GM23248 (cell line): ENCODE data around the gene FAAH2. TPM values are rescaled to one million over a fixed set of nuclear protein-coding genes. Genes with fewer than 3 reads are reported as not detected.
"Not testable (repeated sequence)": the region's sequence is repeated elsewhere in the genome, so short reads cannot be mapped to it uniquely, and the experiment has no call there.

Experiments used
- DNase-seq: peaks from one replicate; pipeline ENCODE4 v3.0.0-alpha.2; 2015
- H2AFZ ChIP-seq: fragments of 200-600 bp; sonication (generic); 2 replicates; pipeline ENCODE4 v1.6.1; 2016; ENCODE audit warnings: antibody characterized with exemption
- H3F3A ChIP-seq: fragments of 200-600 bp; sonication (generic); 2 replicates; pipeline ENCODE4 v1.6.1; 2016; ENCODE audit warnings: mild to moderate bottlenecking, antibody characterized with exemption, mixed run types; ENCODE audit not compliant: insufficient read depth
- H3K27ac ChIP-seq: fragments of 200-600 bp; sonication (generic); 2 replicates; pipeline ENCODE4 v1.5.1; 2016; ENCODE audit warnings: mild to moderate bottlenecking
- H3K27me3 ChIP-seq: fragments of 200-600 bp; sonication (generic); replicated peaks from 2 replicates; pipeline ENCODE4 v1.6.1; 2016; ENCODE audit warnings: mild to moderate bottlenecking; ENCODE audit not compliant: insufficient read depth
- H3K36me3 ChIP-seq: fragments of 200-600 bp; sonication (generic); 2 replicates; pipeline ENCODE4 v1.6.1; 2016; ENCODE audit warnings: low read depth, mild to moderate bottlenecking
- H3K4me1 ChIP-seq: fragments of 200-600 bp; sonication (generic); 2 replicates; pipeline ENCODE4 v1.6.1; 2016; ENCODE audit warnings: mild to moderate bottlenecking; ENCODE audit not compliant: insufficient read depth
- H3K4me2 ChIP-seq: fragments of 200-600 bp; sonication (generic); one replicate; pipeline ENCODE4 v1.6.1; 2016; ENCODE audit warnings: mild to moderate bottlenecking; ENCODE audit not compliant: unreplicated experiment
- H3K4me3 ChIP-seq: fragments of 200-600 bp; sonication (generic); 2 replicates; pipeline ENCODE4 v1.5.1; 2016; ENCODE audit warnings: mild to moderate bottlenecking
- H3K79me2 ChIP-seq: fragments of 200-600 bp; sonication (generic); 2 replicates; pipeline ENCODE4 v1.6.1; 2016; ENCODE audit warnings: mild to moderate bottlenecking; ENCODE audit not compliant: insufficient read depth
- H3K9ac ChIP-seq: fragments of 200-600 bp; sonication (generic); 2 replicates; pipeline ENCODE4 v1.6.1; 2016; ENCODE audit warnings: mild to moderate bottlenecking
- H3K9me2 ChIP-seq: fragments of 200-600 bp; sonication (generic); 2 replicates; pipeline ENCODE4 v1.6.1; 2016; ENCODE audit warnings: mixed run types, mild to moderate bottlenecking, moderate library complexity; ENCODE audit not compliant: insufficient read depth
- H3K9me3 ChIP-seq: fragments of 200-600 bp; sonication (generic); one replicate; pipeline ENCODE4 v1.6.1; 2017; ENCODE audit warnings: low read depth
- H4K20me1 ChIP-seq: fragments of 200-600 bp; sonication (generic); 2 replicates; pipeline ENCODE4 v1.6.0; 2016; ENCODE audit not compliant: insufficient read depth
- EZH2 ChIP-seq: fragments of 200-600 bp; sonication (generic); IDR thresholded peaks from 2 replicates; pipeline ENCODE4 v1.6.1; 2018; ENCODE audit warnings: antibody characterized with exemption, mild to moderate bottlenecking; ENCODE audit not compliant: insufficient read depth, poor library complexity, severe bottlenecking
- EZH2phosphoT487 ChIP-seq: fragments of 200-600 bp; sonication (generic); IDR thresholded peaks from 2 replicates; pipeline ENCODE4 v1.6.1; 2018; ENCODE audit warnings: antibody characterized with exemption, moderate library complexity, mild to moderate bottlenecking, low read depth; ENCODE audit not compliant: insufficient read depth
- WGBS, 2 experiments: methylation state at CpG; one replicate each; pipeline ENCODE4 v1.1.6; 2015 to 2017; ENCODE audit warnings: low lambda C conversion rate in 2 of 2, low coverage in 1 of 2; ENCODE audit errors: missing lambda C conversion rate in 2 of 2; 5-methylcytosine and 5-hydroxymethylcytosine counted together
- in situ Hi-C: fragments of 300-500 bp; cut with MboI; formaldehyde crosslinking; loops from 2 replicates; pipeline ENCODE4 v1.15.0; 2020
- polyA plus RNA-seq: library from polyadenylated mRNA; unstranded; fragments of >200 nt; fragmentation: Nextera tagmentation; extraction: Ambion mirVana; gene quantifications from 2 replicates; pipeline ENCODE4 v1.2.1, GENCODE V29; 2016
- total RNA-seq: library from RNA; depleted of rRNA; stranded (reverse); fragments of >200 nt; shearing (Covaris generic); gene quantifications from 2 replicates; pipeline ENCODE4 v1.2.3, GENCODE V29; 2014

FAAH2 gene
- total and polyA plus RNA-seq, 2 experiments from 2014 or later = 0.11 to 0.16 TPM

GRCh38 chrX:57329008-57329407 is 42.5 kb downstream of the FAAH2 start:
- Histone ChIP-seq H3K27ac (no peak overlapping the region), H3K36me3 (no peaks in the 10 kb centered on the region), H3K4me2 (no peak overlapping the region), H3F3A (no peaks in the 10 kb centered on the region), H3K9me3 (no peaks in the 10 kb centered on the region), H3K4me1 (no peaks in the 10 kb centered on the region), H3K4me3 (no peak overlapping the region), H3K79me2 (no peaks in the 10 kb centered on the region), H3K9ac (no peak overlapping the region), H3K9me2 (no peaks in the 10 kb centered on the region), H4K20me1 (no peaks in the 10 kb centered on the region), H3K27me3 (no peaks in the 10 kb centered on the region), H2AFZ (no peak overlapping the region)
- no peak for DNase-seq
- in situ Hi-C loops = no loop called here
- TF ChIP-seq EZH2 = no peak
- TF ChIP-seq EZH2phosphoT487 = no peak

GRCh38 chrX:57335790-57336189 is 49.3 kb downstream of the FAAH2 start:
- H3K4me1 ChIP-seq, H3F3A ChIP-seq, H3K9ac ChIP-seq, H3K9me2 ChIP-seq, H2AFZ ChIP-seq, H3K27me3 ChIP-seq, H3K79me2 ChIP-seq, H3K27ac ChIP-seq, H3K4me3 ChIP-seq, H3K9me3 ChIP-seq, in situ Hi-C loops, H4K20me1 ChIP-seq, H3K4me2 ChIP-seq, H3K36me3 ChIP-seq, DNase-seq: not testable (repeated sequence)
- WGBS, 2 experiments = 30 to 65% methylated on average over 2 of the region's 2 CpGs

DNA sequence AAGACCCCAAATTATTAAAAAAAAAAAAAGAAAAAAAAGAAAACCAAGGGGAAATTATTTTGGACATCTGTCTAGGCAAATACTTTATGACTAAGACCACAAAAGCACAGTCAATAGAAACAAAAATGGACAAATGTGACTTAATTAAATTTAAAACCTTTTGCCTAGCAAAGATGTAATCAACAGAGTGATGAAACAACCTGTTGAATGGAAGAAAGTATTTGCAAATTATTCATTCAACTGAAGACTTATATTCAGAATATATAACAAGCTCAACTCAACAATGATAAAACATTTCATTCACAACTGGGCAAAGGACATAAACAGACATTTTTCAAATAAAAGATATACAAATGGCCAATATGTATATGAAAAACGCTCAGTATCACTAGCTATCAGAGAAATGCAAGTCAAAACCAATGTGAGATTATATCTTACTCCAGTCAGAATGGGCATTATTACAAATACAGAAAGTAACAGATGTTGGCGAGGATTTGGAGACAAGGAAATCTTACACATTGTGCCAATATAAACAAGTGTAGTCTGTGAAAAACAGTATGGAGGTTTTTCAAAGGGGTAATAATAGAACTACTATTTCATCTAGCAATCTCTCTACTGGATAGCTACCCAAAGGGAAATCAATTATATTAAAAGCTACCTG is 67.1 kb downstream of the FAAH2 start:
- H3K9ac ChIP-seq = no peak overlapping the region
- no peaks in the 10 kb centered on the region for H3K4me1 ChIP-seq
- DNase-seq = no peak
- H3K4me3 ChIP-seq = no peak overlapping the region
- no peak overlapping the region for H2AFZ ChIP-seq
- in situ Hi-C loops = no loop called here
- no peaks in the 10 kb centered on the region for H3K9me2 ChIP-seq
- TF ChIP-seq EZH2 (no peak), EZH2phosphoT487 (no peak)
- no peaks in the 10 kb centered on the region for H3K27me3 ChIP-seq
- H3K9me3 ChIP-seq = no peaks in the 10 kb centered on the region
- H3K36me3 ChIP-seq = no peaks in the 10 kb centered on the region
- H3K79me2 ChIP-seq = no peaks in the 10 kb centered on the region
- H3F3A ChIP-seq = no peaks in the 10 kb centered on the region
- 30 to 45% methylated on average over 2 of the region's 2 CpGs for WGBS, 2 experiments
- H3K27ac ChIP-seq = no peak overlapping the region
- H3K4me2 ChIP-seq = no peak overlapping the region
- no peaks in the 10 kb centered on the region for H4K20me1 ChIP-seq

DNA sequence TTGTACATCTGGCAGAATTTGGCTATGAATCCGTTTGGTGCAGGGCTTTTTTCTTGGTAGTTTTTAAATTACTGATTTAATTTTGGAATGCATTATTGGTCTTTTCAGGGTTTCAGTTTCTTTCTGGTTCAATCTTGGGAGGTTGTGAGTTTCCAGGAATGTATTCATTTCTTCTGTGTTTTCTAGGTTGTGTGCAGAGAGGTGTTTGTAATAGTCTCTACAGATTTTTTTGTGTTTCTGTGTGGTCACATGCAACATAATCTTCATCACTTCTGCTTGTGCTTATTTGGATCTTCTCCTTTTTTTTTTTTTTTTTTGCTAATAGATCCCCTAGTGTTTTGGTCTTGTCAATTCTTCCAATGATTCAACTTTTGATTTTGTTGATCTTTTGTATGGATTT is 77.6 kb downstream of the FAAH2 start:
- Histone ChIP-seq H3K4me3 (no peak overlapping the region), H3K27me3 (no peaks in the 10 kb centered on the region), H3K4me1 (no peaks in the 10 kb centered on the region), H3K9me2 (no peaks in the 10 kb centered on the region), H3K9ac (no peak overlapping the region), H2AFZ (no peak overlapping the region), H3K9me3 (no peaks in the 10 kb centered on the region), H3K36me3 (no peaks in the 10 kb centered on the region), H4K20me1 (no peaks in the 10 kb centered on the region), H3K27ac (no peak overlapping the region), H3K79me2 (no peaks in the 10 kb centered on the region), H3F3A (no peaks in the 10 kb centered on the region), H3K4me2 (no peak overlapping the region)
- 0 to 8% methylated on average over 1 of the region's 1 CpG for WGBS, 2 experiments
- no peak for TF ChIP-seq EZH2
- no peak for TF ChIP-seq EZH2phosphoT487
- in situ Hi-C loops = no loop called here
- no peak for DNase-seq

DNA sequence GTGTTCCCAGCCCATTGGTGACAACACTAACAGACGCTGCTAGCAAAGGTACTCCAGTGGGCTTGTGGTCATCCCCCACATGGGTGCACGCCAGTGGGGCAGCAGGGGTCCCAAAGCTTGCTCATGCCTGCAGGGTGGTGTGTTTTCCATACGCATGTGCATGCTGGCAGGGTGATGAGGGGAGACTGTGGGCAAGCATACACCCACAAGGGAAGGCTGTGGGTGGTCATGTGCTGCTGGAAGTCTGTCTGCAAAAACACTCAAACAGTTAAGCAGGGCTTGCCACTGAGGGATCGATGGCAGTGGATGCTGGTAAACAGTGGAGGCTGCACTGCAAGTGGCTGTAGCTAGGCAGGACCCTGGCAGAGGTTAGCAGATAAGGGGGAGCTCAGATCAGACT is 79.9 kb downstream of the FAAH2 start:
- H3K79me2 ChIP-seq = no peaks in the 10 kb centered on the region
- H3K27ac ChIP-seq = no peak overlapping the region
- no peak overlapping the region for H2AFZ ChIP-seq
- no peaks in the 10 kb centered on the region for H3F3A ChIP-seq
- no peaks in the 10 kb centered on the region for H3K27me3 ChIP-seq
- in situ Hi-C loops = no loop called here
- TF ChIP-seq EZH2phosphoT487 = no peak
- TF ChIP-seq EZH2 = no peak
- DNase-seq = no peak
- WGBS, 2 experiments = 25% methylated on average over 2 of the region's 4 CpGs
- no peaks in the 10 kb centered on the region for H3K4me1 ChIP-seq
- H3K36me3 ChIP-seq = no peaks in the 10 kb centered on the region
- H3K4me3 ChIP-seq = no peak overlapping the region
- no peak overlapping the region for H3K4me2 ChIP-seq
- H4K20me1 ChIP-seq = no peaks in the 10 kb centered on the region
- H3K9ac ChIP-seq = no peak overlapping the region
- no peaks in the 10 kb centered on the region for H3K9me3 ChIP-seq
- H3K9me2 ChIP-seq = no peaks in the 10 kb centered on the region
